Prostate gland (tissue), 2 donors: Measurements from ENCODE around the gene GRIN2A.

Experiments used
- POLR2A ChIP-seq: fragments of 450-650 bp; IDR thresholded peaks from one replicate; pipeline ENCODE4 v1.6.1; 2016; ENCODE audit warnings: antibody characterized with exemption, mild to moderate bottlenecking
- TF ChIP-seq, protein P1 (sequence below), 4 experiments: fragments of 200-600 bp in 2 of 4; fragments of 450-650 bp in 2 of 4; sonication (generic) in 2 of 4; IDR thresholded peaks; 1 replicate in 3 of 4; 2 replicates in 1 of 4; pipeline ENCODE4 v1.5.1; 2016 to 2019; ENCODE audit warnings: antibody characterized with exemption in 4 of 4, mild to moderate bottlenecking in 2 of 4, moderate library complexity in 2 of 4

- no peak for TF ChIP-seq POLR2A
- TF ChIP-seq, protein P1, sequence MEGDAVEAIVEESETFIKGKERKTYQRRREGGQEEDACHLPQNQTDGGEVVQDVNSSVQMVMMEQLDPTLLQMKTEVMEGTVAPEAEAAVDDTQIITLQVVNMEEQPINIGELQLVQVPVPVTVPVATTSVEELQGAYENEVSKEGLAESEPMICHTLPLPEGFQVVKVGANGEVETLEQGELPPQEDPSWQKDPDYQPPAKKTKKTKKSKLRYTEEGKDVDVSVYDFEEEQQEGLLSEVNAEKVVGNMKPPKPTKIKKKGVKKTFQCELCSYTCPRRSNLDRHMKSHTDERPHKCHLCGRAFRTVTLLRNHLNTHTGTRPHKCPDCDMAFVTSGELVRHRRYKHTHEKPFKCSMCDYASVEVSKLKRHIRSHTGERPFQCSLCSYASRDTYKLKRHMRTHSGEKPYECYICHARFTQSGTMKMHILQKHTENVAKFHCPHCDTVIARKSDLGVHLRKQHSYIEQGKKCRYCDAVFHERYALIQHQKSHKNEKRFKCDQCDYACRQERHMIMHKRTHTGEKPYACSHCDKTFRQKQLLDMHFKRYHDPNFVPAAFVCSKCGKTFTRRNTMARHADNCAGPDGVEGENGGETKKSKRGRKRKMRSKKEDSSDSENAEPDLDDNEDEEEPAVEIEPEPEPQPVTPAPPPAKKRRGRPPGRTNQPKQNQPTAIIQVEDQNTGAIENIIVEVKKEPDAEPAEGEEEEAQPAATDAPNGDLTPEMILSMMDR (IDR thresholded peaks at IDR 0.05): no peak
Measured at GRCh38 chr16:10169904-10170410, 12.3 kb downstream of the GRIN2A start.
